HUDEP-2 (cell line): ENCODE measurements around the gene CUEDC1.
"Not testable (repeated sequence)": the region's sequence is repeated elsewhere in the genome, so short reads cannot be mapped to it uniquely, and the experiment has no call there.

Experiments
- DNase-seq, 76 experiments: peaks; one replicate each; lab custom pipeline; 2025; ENCODE audit not compliant: unreplicated experiment in 76 of 76; lab: John Stamatoyannopoulos, UW

CUEDC1 gene

DNA sequence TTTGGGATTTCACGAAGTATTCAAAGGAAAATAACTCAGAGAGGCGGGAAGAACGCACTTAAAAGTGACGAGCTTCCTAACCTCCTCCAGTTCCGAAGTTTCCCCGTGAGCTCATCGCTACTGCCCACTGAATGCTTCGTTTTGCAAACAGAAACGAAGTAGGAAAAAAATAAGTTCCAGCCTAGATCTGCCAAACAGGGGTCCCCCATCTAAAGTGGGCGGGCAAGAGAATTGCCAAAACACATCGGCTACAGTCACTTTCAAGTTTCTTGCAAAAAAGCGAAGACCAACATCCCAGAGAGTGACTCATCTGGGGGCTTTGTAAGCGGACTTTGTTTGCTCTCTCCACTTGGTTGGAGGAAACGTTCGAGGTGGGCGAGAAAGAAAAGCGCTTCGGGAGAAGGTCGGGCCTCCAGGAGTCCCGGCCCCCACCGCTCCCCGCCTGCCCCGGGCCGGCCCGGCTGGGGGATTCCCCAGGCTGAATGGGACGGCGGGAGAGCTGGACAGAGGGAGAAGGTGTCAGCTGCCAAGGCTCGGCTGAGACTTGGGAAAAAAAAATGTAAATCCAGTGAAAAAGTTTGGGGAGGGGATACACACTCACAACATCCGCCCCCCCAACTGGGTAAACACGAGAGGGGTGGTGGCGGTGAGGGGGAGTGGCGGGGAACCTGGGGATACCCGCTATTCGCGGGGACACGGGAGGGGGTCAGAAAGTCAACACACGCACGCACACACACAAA lies 31.8 kb upstream of the CUEDC1 start:
- peak in 2 of 76 experiments; percentile 6 to 19 for DNase-seq

DNA sequence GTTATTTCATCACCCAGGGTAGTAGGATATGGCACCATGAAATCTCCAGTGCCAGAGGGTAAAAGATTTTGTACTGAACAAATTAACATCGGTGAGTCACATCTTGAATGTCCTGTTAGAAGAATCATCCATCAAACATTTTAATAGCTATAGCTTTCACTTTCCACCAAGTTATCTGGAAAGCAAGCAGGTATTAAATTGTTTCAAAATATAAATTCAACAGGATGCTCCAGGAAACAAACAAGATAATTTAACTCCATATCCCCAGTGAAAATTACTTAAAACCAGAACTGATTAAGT lies 30.4 kb upstream of the CUEDC1 start:
- no peak for DNase-seq

DNA sequence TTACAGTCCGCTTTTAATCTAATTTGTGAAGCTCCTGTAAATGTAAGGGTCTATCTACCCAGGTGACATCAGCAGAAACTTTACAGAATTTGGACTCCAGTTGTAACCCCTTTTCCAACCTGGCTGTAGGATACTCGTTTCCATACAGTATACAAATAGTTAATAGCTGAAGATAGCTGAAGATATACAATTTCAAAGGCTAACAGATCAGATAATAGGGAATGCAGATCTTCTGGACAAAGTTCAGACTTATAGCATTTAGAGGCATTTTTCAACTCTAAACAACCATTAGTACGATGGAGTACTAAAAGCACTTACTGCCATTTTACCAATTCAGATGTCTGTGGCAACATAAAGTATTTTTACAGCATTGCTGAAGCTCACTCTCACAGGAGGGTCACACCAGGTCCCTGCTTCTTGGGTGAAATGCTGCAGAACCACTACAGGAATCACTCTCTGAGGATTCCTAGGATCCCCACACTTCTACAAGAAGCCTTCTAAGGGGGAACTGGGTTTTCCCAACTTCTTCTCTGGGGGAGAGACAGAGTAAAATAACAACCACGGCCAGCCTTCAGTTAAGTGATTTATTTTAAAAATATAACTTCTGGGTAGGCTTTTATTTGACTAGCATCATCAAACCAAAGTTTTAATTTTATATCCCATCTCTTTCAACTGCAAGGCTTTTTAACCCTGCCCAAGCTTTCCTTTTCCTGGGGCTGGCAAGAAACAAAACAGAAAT lies 29.9 kb upstream of the CUEDC1 start:
- no peak for DNase-seq

DNA sequence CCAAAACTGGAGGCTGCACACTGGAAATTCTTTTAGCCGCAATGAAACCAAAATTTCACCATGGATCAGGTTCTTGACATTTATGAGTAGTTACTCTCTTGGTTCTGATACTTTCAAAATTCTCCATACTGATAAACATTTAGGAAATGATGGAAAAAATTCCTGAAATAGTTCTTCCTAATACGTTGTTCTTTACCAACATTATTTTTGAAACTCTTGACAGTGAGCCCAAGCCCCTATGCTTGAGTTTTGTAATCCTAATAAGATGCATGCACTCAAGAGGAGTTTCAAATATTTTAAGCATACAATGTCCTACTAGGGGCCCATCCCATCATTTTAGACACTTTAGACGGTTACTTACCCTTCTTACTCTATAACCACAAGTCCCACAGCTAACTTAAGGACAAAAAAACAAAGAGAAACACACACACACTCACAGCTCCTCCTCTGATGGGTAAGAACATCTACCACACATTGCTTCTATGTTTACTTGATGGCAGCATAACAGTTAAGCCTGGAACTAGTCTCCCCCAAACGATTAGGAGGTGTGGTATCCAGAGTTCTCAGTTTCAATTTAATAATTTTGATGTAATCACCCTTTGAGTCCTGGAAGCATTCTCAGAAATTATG lies 29.2 kb upstream of the CUEDC1 start:
- no peak for DNase-seq

DNA sequence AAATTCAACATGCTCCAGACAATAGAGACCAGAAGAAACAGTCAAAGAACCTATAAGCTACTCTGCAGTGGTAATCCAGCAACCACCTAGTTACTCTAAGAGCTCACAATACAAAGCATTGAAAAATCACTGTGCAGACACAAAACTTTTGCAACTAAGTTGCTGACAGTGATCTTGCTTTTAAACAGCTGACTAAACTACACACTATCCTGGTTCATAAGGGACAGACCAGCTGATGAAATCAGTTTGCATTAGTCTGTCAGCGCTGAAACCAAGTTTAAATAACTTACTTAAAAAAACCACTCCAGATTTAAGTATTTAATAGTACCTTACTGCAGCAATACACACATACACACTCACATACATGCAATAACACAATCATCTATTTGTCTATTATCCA lies 28.2 kb upstream of the CUEDC1 start:
- DNase-seq = no peak

DNA sequence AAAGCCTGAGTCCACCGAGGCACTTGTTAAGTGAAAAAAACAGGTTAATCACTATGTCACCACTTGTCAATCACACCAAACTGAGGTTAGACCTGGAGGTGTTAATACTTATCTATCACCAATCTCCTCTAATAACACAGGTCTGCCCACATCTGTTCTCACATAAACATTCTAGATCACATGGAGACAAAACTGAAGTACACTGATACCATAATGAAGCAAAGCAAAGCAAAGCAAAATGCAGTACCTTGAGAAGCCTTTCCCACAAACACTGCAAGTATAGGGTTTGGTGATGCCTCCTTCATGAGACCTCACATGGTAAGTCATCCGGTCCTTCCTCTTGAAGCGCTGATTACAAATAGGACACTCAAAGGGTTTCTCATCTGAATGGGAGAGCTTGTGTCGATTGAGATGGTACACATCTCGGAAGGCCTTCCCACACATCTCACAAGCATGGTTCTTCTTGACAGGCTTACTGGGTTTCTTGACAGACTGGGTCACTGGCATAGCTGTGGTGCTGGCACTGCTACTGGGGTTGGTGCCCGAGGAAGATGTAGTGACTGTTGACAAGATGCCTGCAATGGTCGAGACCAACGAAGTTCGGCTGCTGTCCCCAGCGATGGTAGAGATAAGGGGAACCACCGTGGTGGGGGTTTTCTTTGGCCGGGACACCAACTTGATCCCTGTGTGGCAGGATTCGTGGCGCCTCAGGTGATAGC lies 27.4 kb upstream of the CUEDC1 start:
- DNase-seq = no peak

DNA sequence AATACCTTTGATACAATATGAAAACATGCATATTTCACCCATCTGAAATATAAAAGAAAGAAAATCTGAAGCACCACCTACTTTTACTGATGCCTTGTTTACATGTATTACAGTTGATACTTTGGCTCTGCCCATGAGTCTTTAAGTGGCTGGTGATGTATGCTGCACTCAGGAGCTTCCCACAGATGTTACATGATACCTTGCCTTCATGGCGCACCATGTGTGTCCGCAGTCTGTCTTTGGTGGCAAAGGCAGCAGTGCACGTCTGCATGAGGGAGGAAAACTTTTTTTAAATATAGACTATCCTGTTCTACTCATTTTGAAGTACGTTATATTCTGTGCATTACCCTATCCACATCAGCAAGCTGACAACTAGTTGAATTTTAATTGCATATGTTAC lies 25.3 kb upstream of the CUEDC1 start:
- no peak for DNase-seq

DNA sequence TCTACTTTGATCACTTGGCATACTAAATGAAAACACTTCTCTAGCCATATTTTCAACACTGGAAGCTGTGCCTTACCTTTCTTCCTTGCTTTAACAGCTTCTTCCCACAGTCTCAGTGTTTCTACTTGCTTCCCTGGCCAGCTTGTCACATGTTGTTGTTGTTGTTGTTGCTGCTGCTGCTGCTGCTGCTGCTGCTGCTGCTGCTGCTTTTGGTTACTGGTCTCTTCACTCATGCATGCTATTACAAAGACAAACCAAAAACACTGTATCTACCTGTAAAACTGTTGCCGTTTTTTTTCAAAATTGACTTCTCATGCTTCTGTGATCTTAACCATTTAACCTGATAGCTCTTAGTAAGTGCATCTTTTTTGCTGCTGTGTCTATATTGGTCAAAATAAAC lies 23.9 kb upstream of the CUEDC1 start:
- DNase-seq = no peak

DNA sequence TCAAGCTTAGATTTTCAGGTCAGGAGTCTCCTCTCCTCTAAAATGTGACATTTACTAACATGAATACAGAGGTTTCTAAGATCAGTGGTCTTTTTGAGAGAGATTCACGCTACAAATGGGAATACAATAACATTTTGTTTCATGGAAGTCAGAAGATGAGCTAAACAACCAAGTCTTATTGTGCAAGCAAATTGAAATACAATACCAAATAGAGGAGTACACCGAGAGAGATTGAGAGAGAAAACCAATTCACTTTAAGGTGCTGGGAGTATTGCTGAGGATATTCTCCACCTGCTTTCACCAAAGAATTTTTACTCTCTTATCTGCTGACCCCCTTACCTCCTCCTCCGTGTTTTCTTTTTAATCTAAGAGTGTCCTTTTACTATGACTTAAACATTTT lies 21.4 kb upstream of the CUEDC1 start:
- no peak for DNase-seq

DNA sequence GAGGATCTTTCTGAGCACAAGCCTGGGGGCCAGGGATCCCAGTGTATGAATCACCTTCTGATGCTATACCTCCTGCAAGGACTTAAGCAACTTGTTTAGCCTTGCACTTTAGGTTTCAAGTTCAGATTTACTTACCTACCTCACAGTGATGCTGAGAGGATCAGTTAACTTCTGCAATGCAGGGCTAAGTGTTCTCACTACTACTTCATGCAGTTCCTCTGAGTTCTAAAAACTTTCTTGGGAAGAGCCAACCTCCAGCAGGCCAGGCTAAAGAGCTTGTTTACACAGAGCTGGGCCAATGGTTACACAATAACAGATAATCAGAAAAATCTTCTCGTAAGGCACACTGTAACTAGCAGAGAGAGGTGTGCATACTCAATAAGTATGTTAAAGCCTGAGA lies 19.8 kb upstream of the CUEDC1 start:
- DNase-seq = no peak

DNA sequence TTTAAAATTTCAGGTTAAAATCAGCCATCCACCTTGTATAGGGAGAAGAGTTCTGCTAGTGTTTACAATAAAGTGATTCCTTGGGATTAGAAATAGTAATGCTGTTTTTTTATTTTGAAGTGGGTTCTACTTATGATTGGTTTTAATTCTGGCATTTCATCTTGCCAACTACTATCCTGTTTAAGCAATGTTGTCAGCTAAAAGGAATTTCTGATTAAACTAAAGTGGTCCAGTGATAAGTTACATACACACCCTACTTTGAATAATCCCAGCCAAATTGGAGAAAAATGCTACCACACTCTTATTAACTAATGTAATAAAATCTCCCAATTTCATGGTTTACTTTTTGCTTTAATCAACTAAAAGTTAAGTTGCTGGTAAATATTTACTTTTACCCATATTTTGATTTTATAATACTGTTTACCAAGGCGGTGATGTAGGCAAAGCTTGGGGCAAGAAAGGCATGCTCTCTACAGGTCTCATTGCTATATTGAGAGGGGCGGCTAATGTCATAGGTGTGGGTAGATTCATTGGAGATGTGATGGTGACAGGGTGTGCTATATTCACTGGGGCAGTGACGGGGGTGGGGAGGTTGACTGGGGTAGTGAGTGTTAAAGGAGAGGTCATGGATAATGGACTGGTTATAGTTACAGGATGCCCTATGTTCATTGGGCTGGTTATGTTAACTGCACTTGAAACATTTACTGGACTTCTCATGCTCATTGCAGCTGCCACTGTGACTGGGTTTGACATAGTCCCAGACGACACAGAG lies 19.0 kb upstream of the CUEDC1 start:
- DNase-seq = not testable (repeated sequence)

DNA sequence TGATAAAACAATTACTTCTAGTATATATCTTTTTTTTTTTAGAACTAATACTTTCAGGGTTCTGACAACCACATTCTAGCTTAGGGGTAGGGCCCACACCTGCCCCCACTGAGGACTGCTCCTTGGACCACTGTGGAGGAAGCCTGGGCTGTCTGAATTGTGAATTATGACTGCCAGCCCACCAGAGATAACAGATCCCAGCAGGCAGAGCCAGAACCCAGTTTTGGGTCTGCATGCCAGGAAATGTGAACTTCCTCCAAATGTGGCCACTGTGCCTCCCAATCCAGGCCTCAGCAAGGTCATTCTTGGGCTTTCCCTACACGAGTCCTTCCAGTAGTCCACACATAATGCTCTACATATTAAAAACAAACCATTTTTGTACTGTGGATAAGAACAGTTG lies 16.9 kb upstream of the CUEDC1 start:
- no peak for DNase-seq

DNA sequence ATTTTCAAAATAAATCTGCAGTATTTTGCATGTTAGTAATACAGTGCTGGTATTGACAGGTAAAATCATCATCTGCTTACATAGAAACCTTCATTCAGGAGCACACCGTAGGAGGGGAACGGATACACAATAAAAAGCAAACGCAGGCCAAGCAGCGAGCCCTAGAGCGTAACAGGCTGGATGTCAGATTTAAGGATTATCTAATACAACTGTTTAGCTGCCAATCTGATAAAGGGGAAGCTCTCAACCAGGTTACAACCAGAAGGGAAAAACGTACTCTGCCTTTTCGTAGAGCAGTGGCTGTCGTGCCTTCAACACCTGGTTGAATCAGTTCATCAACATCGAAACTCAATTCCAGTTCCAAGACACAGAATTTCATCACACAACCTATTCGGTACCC lies 16.4 kb upstream of the CUEDC1 start:
- DNase-seq = no peak

DNA sequence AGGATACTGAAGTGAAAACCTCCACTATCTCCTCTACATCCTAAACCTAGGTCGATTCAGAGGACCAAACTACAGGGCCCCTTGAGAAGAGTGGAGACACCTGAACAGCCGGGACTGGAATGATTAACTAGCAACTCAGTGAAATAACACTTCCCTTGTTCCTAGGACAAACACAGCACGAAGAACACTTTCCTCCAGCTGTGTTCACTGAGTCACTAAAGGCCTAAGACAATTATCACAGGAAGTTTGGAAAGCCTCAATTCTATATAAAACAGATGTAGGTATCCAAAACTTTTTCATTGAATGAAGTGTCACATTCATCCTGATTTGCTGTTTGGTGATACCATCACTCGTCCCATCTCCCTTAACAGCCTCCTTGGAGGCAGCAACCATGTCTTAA lies 15.5 kb upstream of the CUEDC1 start:
- no peak for DNase-seq

DNA sequence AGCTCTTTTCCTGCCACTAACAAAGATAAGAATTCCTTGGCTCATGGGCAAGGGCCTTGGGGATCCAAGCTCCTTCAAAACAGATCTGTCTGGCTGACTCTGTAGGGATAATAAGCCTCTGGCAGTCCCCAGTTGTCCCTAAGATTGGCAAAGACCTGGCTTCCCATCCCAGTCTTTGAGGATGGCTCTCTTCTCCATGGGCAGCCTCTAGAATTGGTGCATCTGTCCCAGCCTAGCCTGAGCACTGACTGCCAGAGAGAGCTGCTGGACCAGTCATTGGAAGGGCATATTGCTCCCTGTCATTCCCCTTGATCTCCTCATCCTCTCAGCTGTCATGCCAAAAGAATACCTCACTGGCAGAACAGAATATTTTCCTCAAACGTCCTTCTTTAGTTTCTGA lies 13.2 kb upstream of the CUEDC1 start:
- DNase-seq = no peak

DNA sequence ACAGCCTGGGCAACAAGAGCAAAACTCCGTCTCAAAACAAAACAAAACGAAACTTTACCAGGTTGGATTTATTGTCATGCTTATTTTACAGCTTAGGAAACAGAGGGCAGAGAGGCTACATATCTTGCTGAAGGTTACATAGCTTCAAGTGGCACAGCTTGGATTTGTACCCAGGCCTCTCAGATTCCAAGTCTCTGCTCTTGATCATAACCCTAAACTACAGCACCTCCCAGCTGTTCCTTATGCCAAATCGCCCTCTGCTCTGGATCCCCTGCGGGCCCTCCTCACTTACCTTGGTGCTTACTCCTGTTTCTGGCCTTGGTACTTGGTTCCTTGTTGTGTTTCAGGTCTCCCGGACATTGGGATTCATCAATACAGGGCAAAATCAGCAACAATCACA lies 11.7 kb upstream of the CUEDC1 start:
- DNase-seq = no peak

DNA sequence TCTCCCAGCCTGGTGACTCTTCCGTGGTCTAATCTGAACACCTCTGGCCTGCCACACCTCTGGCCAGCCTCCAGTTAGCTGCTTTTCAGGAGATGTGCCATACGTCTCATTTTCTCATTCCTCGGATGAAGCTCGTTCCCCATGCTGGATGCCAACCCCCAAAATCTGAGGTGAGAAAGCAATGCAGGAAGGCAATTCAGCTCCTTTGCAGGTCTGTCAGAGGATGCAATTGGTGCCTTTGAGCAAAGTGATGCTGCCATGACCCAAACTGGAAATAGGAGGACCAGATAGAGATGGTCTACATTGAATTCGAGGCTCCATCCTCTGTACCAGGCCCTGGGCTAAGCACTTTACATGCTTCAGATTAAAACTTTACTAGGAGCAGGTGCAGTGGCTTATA lies 11.0 kb upstream of the CUEDC1 start:
- no peak for DNase-seq

DNA sequence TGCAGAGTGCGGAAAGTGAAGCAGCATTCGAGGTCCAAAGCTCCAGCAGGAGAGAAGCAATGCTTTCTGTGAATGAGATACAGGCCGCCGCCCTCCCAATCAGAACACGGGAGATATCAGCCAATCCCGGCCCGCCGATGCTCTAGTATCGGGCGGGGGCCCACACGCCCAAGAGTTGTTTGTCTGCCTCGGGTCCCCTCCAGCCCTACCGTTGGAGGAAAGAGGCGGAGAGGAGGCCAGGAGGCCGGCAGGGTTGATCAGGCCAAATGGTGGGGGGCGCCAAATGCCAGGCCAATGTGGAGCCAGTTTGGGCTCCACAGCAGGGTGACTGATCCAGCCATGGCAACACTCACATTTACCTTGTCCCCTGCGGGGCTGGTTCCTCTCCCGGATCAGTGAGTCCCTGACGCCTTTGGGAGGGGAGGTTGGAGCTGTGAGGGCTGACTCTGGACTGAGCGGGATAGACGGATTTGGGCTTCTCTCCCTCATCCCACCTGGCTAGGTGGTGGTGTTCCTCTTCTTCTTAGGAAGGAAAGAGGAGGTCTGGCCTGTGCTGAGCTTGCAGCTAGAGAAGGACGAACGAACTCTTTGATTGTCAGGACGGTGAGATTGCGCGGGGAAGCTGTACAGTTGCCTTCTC lies 10.4 kb upstream of the CUEDC1 start:
- DNase-seq = no peak

DNA sequence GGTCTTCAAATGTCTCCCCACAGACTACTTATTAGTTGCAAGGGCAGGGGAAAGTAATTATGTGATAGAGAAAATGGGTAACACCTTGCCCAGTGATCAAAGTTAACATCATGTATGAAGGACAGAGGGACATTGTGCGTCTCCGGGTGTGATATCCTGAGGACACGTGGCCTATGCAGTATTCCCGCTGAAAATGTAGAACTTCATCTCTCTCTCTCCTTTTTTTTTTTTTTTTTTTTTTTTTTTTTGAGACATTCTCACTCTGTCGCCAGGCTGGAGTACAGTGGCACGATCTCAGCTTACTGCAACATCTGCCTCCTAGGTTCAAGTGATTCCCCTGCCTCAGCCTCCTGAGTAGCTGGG lies 7.9 kb upstream of the CUEDC1 start:
- DNase-seq = no peak
